Effector memory CD4-positive, alpha-beta T cell (primary cell): ENCODE measurements around the gene REXO1.

Experiments used
- DNase-seq, 3 donors: peaks; one replicate each; pipeline ENCODE4 v3.0.0-alpha.2; 2020
- H3K27ac ChIP-seq: 2 replicates; pipeline ENCODE4 v1.7.0; 2013; ENCODE audit warnings: mild to moderate bottlenecking, low read length, moderate library complexity; ENCODE audit not compliant: insufficient read depth, poor library complexity, severe bottlenecking
- H3K27me3 ChIP-seq: replicated peaks from 2 replicates; pipeline ENCODE4 v1.7.0; 2013; ENCODE audit warnings: mild to moderate bottlenecking, low read length; ENCODE audit not compliant: insufficient read depth, control insufficient read depth, poor library complexity, severe bottlenecking
- H3K36me3 ChIP-seq: 2 replicates; pipeline ENCODE4 v1.7.0; 2013; ENCODE audit warnings: mild to moderate bottlenecking, low read length, moderate library complexity; ENCODE audit not compliant: control insufficient read depth, insufficient read depth
- H3K4me1 ChIP-seq: 2 replicates; pipeline ENCODE4 v1.7.0; 2013; ENCODE audit warnings: low read length, mild to moderate bottlenecking; ENCODE audit not compliant: control insufficient read depth, insufficient read depth, poor library complexity, severe bottlenecking
- H3K4me3 ChIP-seq: 2 replicates; pipeline ENCODE4 v1.7.0; 2013; ENCODE audit warnings: low read length, low read depth, mild to moderate bottlenecking; ENCODE audit not compliant: insufficient read depth, poor library complexity, severe bottlenecking
- H3K9me3 ChIP-seq: 2 replicates; pipeline ENCODE4 v1.7.0; 2013; ENCODE audit warnings: mild to moderate bottlenecking, low read length, moderate library complexity; ENCODE audit not compliant: control insufficient read depth

The REXO1 gene

GRCh38 chr19:1830568-1830967 lies 17.7 kb downstream of the REXO1 start:
- no peak for DNase-seq
- no peaks in the 10 kb centered on the region for H3K4me1 ChIP-seq
- no peak overlapping the region for H3K27ac ChIP-seq
- peaks cover 47% of the 10 kb centered on the region for H3K36me3 ChIP-seq
- no peak overlapping the region for H3K4me3 ChIP-seq
- no peaks in the 10 kb centered on the region for H3K9me3 ChIP-seq
- no peaks in the 10 kb centered on the region for H3K27me3 ChIP-seq

GRCh38 chr19:1829958-1830357 lies 18.3 kb downstream of the REXO1 start:
- no peak overlapping the region for H3K27ac ChIP-seq
- no peaks in the 10 kb centered on the region for H3K4me1 ChIP-seq
- H3K4me3 ChIP-seq: no peak overlapping the region
- DNase-seq: no peak
- no peaks in the 10 kb centered on the region for H3K27me3 ChIP-seq
- no peaks in the 10 kb centered on the region for H3K9me3 ChIP-seq
- peaks cover 46% of the 10 kb centered on the region for H3K36me3 ChIP-seq

GRCh38 chr19:1828279-1829238 lies 19.7 kb downstream of the REXO1 start:
- Histone ChIP-seq H3K27me3 (no peaks in the 10 kb centered on the region), H3K27ac (no peak overlapping the region), H3K4me3 (no peak overlapping the region), H3K36me3 (peaks cover 49% of the 10 kb centered on the region), H3K4me1 (no peaks in the 10 kb centered on the region), H3K9me3 (no peaks in the 10 kb centered on the region)
- DNase-seq: no peak

- Histone ChIP-seq H3K27me3 (no peaks in the 10 kb centered on the region), H3K27ac (no peak overlapping the region), H3K4me3 (no peak overlapping the region), H3K4me1 (no peaks in the 10 kb centered on the region), H3K9me3 (no peaks in the 10 kb centered on the region), H3K36me3 (peaks cover 50% of the 10 kb centered on the region)
- DNase-seq: no peak
Observed at GRCh38 chr19:1827566-1828278, 20.6 kb downstream of the REXO1 start.

GRCh38 chr19:1826557-1827521 lies 21.4 kb downstream of the REXO1 start:
- H3K4me3 ChIP-seq: no peak overlapping the region
- no peak overlapping the region for H3K27ac ChIP-seq
- no peaks in the 10 kb centered on the region for H3K4me1 ChIP-seq
- DNase-seq: no peak
- H3K27me3 ChIP-seq: no peaks in the 10 kb centered on the region
- H3K9me3 ChIP-seq: no peaks in the 10 kb centered on the region
- H3K36me3 ChIP-seq: peaks cover 58% of the 10 kb centered on the region

- Histone ChIP-seq H3K4me3 (no peak overlapping the region), H3K9me3 (no peaks in the 10 kb centered on the region), H3K27ac (no peak overlapping the region), H3K4me1 (no peaks in the 10 kb centered on the region), H3K36me3 (peaks cover 63% of the 10 kb centered on the region), H3K27me3 (no peaks in the 10 kb centered on the region)
- peak; percentile 54 to 72 (median 60) for DNase-seq
Observed at GRCh38 chr19:1825909-1826556, 22.2 kb downstream of the REXO1 start.

GRCh38 chr19:1824252-1824622 lies 24.0 kb downstream of the REXO1 start:
- Histone ChIP-seq H3K27me3 (no peaks in the 10 kb centered on the region), H3K27ac (no peak overlapping the region), H3K4me1 (no peaks in the 10 kb centered on the region), H3K36me3 (peaks cover 68% of the 10 kb centered on the region), H3K9me3 (no peaks in the 10 kb centered on the region), H3K4me3 (no peak overlapping the region)
- no peak for DNase-seq

GRCh38 chr19:1823539-1824251 lies 24.6 kb downstream of the REXO1 start:
- H3K4me1 ChIP-seq: no peaks in the 10 kb centered on the region
- no peak overlapping the region for H3K27ac ChIP-seq
- H3K36me3 ChIP-seq: peaks cover 68% of the 10 kb centered on the region
- no peak overlapping the region for H3K4me3 ChIP-seq
- H3K27me3 ChIP-seq: no peaks in the 10 kb centered on the region
- H3K9me3 ChIP-seq: no peaks in the 10 kb centered on the region
- no peak for DNase-seq

- no peaks in the 10 kb centered on the region for H3K9me3 ChIP-seq
- H3K27ac ChIP-seq: no peak overlapping the region
- no peak for DNase-seq
- no peaks in the 10 kb centered on the region for H3K4me1 ChIP-seq
- H3K27me3 ChIP-seq: no peaks in the 10 kb centered on the region
- H3K4me3 ChIP-seq: no peak overlapping the region
- H3K36me3 ChIP-seq: peaks cover 70% of the 10 kb centered on the region
Observed at GRCh38 chr19:1823020-1823419, 25.3 kb downstream of the REXO1 start.
